KMS-11 (cell line): ENCODE data around the gene FGF21.

Experiments
- H2AFZ ChIP-seq: fragments of 200-600 bp; sonication (generic); 2 replicates; pipeline ENCODE4 v1.6.1; 2016; ENCODE audit warnings: antibody characterized with exemption, mixed run types, low read depth
- H3K27ac ChIP-seq: fragments of 200-600 bp; sonication (generic); 2 replicates; pipeline ENCODE4 v1.6.1; 2016; ENCODE audit warnings: mild to moderate bottlenecking, mixed run types
- H3K27me3 ChIP-seq: fragments of 200-600 bp; sonication (generic); 2 replicates; pipeline ENCODE4 v1.6.1; 2017; ENCODE audit warnings: mild to moderate bottlenecking, low read depth, mixed run types, moderate library complexity; ENCODE audit not compliant: insufficient read depth
- H3K36me3 ChIP-seq: fragments of 200-600 bp; sonication (generic); 2 replicates; pipeline ENCODE4 v1.6.1; 2017; ENCODE audit warnings: mild to moderate bottlenecking, mixed run types; ENCODE audit not compliant: insufficient read depth
- H3K4me1 ChIP-seq: fragments of 200-600 bp; sonication (generic); 2 replicates; pipeline ENCODE4 v1.6.1; 2016; ENCODE audit warnings: mild to moderate bottlenecking, low read depth, mixed run types; ENCODE audit not compliant: poor library complexity, severe bottlenecking
- H3K4me2 ChIP-seq: fragments of 200-600 bp; sonication (generic); 2 replicates; pipeline ENCODE4 v1.7.0; 2016; ENCODE audit warnings: mild to moderate bottlenecking, mixed run types
- H3K4me3 ChIP-seq: fragments of 200-600 bp; sonication (generic); IDR thresholded peaks from 2 replicates; pipeline ENCODE4 v1.6.1; 2017; ENCODE audit warnings: low read depth, low read length, mixed read lengths; ENCODE audit not compliant: insufficient read depth
- H3K79me2 ChIP-seq: fragments of 200-600 bp; sonication (generic); 2 replicates; pipeline ENCODE4 v1.6.1; 2016; ENCODE audit warnings: low read depth, mixed run types; ENCODE audit not compliant: insufficient read depth
- H3K9ac ChIP-seq: fragments of 200-600 bp; sonication (generic); 2 replicates; pipeline ENCODE4 v1.6.1; 2016; ENCODE audit warnings: mild to moderate bottlenecking, mixed run types
- H4K20me1 ChIP-seq: fragments of 200-600 bp; sonication (generic); 2 replicates; pipeline ENCODE4 v1.6.1; 2016; ENCODE audit warnings: mild to moderate bottlenecking, mixed run types; ENCODE audit not compliant: insufficient read depth
- CTCF ChIP-seq: fragments of 200-600 bp; sonication (generic); conservative IDR thresholded peaks from 2 replicates; pipeline ENCODE4 v1.6.1; 2017; ENCODE audit warnings: low read depth, mild to moderate bottlenecking, antibody characterized with exemption, low read length, moderate library complexity, mixed read lengths

FGF21 gene

GRCh38 chr19:48731452-48731851 is 23.9 kb upstream of the FGF21 start:
- no peaks in the 10 kb centered on the region for H3K4me1 ChIP-seq
- no peak overlapping the region for H3K9ac ChIP-seq
- H3K4me2 ChIP-seq, result no peak overlapping the region
- peaks cover 62% of the 10 kb centered on the region for H3K27me3 ChIP-seq
- no peak overlapping the region for H3K4me3 ChIP-seq
- no peaks in the 10 kb centered on the region for H3K36me3 ChIP-seq
- no peak for TF ChIP-seq CTCF
- H4K20me1 ChIP-seq, result no peaks in the 10 kb centered on the region
- H2AFZ ChIP-seq, result no peak overlapping the region
- no peaks in the 10 kb centered on the region for H3K79me2 ChIP-seq
- no peak overlapping the region for H3K27ac ChIP-seq

GRCh38 chr19:48734625-48735024 is 20.7 kb upstream of the FGF21 start:
- Histone ChIP-seq H3K4me1 (peaks cover 9% of the 10 kb centered on the region), H3K27me3 (peaks cover 48% of the 10 kb centered on the region), H3K79me2 (no peaks in the 10 kb centered on the region), H3K27ac (no peak overlapping the region), H4K20me1 (no peaks in the 10 kb centered on the region), H3K4me2 (no peak overlapping the region), H3K36me3 (no peaks in the 10 kb centered on the region), H3K9ac (no peak overlapping the region), H2AFZ (no peak overlapping the region), H3K4me3 (no peak overlapping the region)
- TF ChIP-seq CTCF, result no peak

- Histone ChIP-seq H3K4me3 (no peak overlapping the region), H3K9ac (no peak overlapping the region), H2AFZ (no peak overlapping the region), H3K79me2 (no peaks in the 10 kb centered on the region), H3K4me2 (no peak overlapping the region), H3K27ac (no peak overlapping the region), H3K36me3 (no peaks in the 10 kb centered on the region), H3K27me3 (peaks cover 47% of the 10 kb centered on the region), H4K20me1 (no peaks in the 10 kb centered on the region), H3K4me1 (peaks cover 9% of the 10 kb centered on the region)
- TF ChIP-seq CTCF, result no peak
Observed at GRCh38 chr19:48735031-48735615, 20.2 kb upstream of the FGF21 start.

GRCh38 chr19:48737360-48737998 is 17.8 kb upstream of the FGF21 start:
- H4K20me1 ChIP-seq, result no peaks in the 10 kb centered on the region
- peaks cover 9% of the 10 kb centered on the region for H3K4me1 ChIP-seq
- H3K4me3 ChIP-seq, result no peak overlapping the region
- H3K27me3 ChIP-seq, result peaks cover 38% of the 10 kb centered on the region
- TF ChIP-seq CTCF, result no peak
- no peaks in the 10 kb centered on the region for H3K36me3 ChIP-seq
- H3K27ac ChIP-seq, result no peak overlapping the region
- no peak overlapping the region for H3K4me2 ChIP-seq
- no peak overlapping the region for H3K9ac ChIP-seq
- H3K79me2 ChIP-seq, result no peaks in the 10 kb centered on the region
- no peak overlapping the region for H2AFZ ChIP-seq
